A673 (cell line): Measurements from ENCODE around the gene GRIFIN. TPM values are rescaled to one million over a fixed set of nuclear protein-coding genes. Genes with fewer than 3 reads are reported as not detected.

ENCODE experiments used
- BruUV-seq: library from RNA; stranded (reverse); fragments of 400-500 nt; replicated peaks from 2 replicates; lab custom pipeline; 2021; lab: Mats Ljungman, UMichigan
- CTCF ChIA-PET: fragments of 300-600 bp; sonication (Branson Sonifier 250); formaldehyde crosslinking; loops from one replicate; lab custom pipeline; 2022; ENCODE audit warnings: antibody characterized with exemption; lab: Charles Lee
- POLR2A ChIA-PET: fragments of 300-600 bp; sonication (Branson Sonifier 250); formaldehyde crosslinking; loops from one replicate; lab custom pipeline; 2022; ENCODE audit warnings: antibody characterized with exemption; ENCODE audit not compliant: low non-redundant PET; lab: Charles Lee
- DNase-seq: peaks from one replicate; pipeline ENCODE4 v3.0.0-alpha.2; 2015; ENCODE audit warnings: low spot score
- H3K27ac ChIP-seq: fragments of 200-600 bp; sonication (generic); 2 replicates; pipeline ENCODE4 v1.5.1; 2016; ENCODE audit warnings: mixed run types, low read depth, mild to moderate bottlenecking, mixed read lengths, antibody characterized with exemption, low read length; ENCODE audit not compliant: poor library complexity, severe bottlenecking
- H3K27me3 ChIP-seq: fragments of 200-600 bp; sonication (generic); replicated peaks from 2 replicates; pipeline ENCODE4 v1.6.1; 2017; ENCODE audit warnings: mixed run types, low read depth, mild to moderate bottlenecking, mixed read lengths, antibody characterized with exemption, low read length; ENCODE audit not compliant: insufficient read depth, poor library complexity
- H3K36me3 ChIP-seq: fragments of 200-600 bp; sonication (generic); 2 replicates; pipeline ENCODE4 v1.6.1; 2016; ENCODE audit warnings: mixed run types, mild to moderate bottlenecking, mixed read lengths, antibody characterized with exemption, low read length; ENCODE audit not compliant: insufficient read depth, poor library complexity, severe bottlenecking
- H3K4me1 ChIP-seq: fragments of 200-600 bp; sonication (generic); 2 replicates; pipeline ENCODE4 v1.6.1; 2017; ENCODE audit warnings: mixed run types, mild to moderate bottlenecking, mixed read lengths, antibody characterized with exemption, low read length; ENCODE audit not compliant: insufficient read depth, poor library complexity, severe bottlenecking
- H3K4me3 ChIP-seq: fragments of 200-600 bp; sonication (generic); 2 replicates; pipeline ENCODE4 v1.5.1; 2016; ENCODE audit warnings: low read depth, mixed run types, mild to moderate bottlenecking, mixed read lengths, low read length; ENCODE audit not compliant: poor library complexity, severe bottlenecking
- H3K9me3 ChIP-seq: fragments of 200-600 bp; sonication (generic); 2 replicates; pipeline ENCODE4 v1.6.1; 2016; ENCODE audit warnings: mixed run types, low read depth, mild to moderate bottlenecking, mixed read lengths, antibody characterized with exemption, low read length; ENCODE audit not compliant: poor library complexity, severe bottlenecking
- EZH2 ChIP-seq: fragments of 200-600 bp; sonication (generic); IDR thresholded peaks from 2 replicates; pipeline ENCODE4 v1.6.1; 2017; ENCODE audit warnings: borderline replicate concordance, low read depth, mild to moderate bottlenecking, mixed read lengths, antibody characterized with exemption, low read length; ENCODE audit not compliant: poor library complexity, severe bottlenecking
- intact Hi-C: fragments of 100-400 bp; cut with micrococcal nuclease; formaldehyde crosslinking; loops from one replicate; pipeline ENCODE4 v1.10.0; 2022; ENCODE audit not compliant: unreplicated experiment
- total RNA-seq: library from RNA; stranded (reverse); gene quantifications from 2 replicates; pipeline ENCODE4 v1.2.3, GENCODE V29; 2021
- TF ChIP-seq, protein P1 (sequence below): fragments of 300-800, 200-600 bp; sonication (generic); conservative IDR thresholded peaks from 2 replicates; pipeline ENCODE4 v1.5.1; 2017; ENCODE audit warnings: low read depth, mild to moderate bottlenecking, antibody characterized with exemption, low read length, moderate library complexity, mixed read lengths

GRIFIN gene
- total RNA-seq, 1 experiment from 2014 or later: not detected

DNA sequence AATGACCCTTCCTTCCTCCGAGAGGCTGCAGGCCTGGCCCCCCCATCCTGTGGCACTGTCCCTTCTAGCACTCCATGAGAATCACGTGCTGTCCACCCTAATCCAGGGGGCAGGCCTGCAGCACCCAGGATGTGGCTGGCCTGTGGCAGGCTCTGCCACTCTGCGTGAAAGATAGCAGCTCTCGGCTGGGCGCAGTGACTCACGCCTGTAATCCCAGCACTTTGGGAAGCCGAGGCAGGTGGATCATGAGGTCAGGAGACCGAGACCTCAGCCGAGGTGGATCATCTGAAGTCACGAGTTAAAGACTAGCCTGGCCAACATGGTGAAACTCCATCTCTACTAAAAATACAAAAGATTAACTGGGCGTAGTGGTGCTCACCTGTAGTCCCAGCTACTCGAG, 24.5 kb upstream of the GRIFIN start:
- ChIA-PET POLR2A (no interaction called here), CTCF (no interaction called here)
- Histone ChIP-seq H3K4me3 (no peak overlapping the region), H3K27ac (no peak overlapping the region), H3K4me1 (peaks cover 18% of the 10 kb centered on the region), H3K9me3 (no peaks in the 10 kb centered on the region), H3K36me3 (no peaks in the 10 kb centered on the region), H3K27me3 (no peaks in the 10 kb centered on the region)
- intact Hi-C loops: no loop called here
- BruUV-seq: no TSS peak
- DNase-seq: no peak
- TF ChIP-seq, protein P1, sequence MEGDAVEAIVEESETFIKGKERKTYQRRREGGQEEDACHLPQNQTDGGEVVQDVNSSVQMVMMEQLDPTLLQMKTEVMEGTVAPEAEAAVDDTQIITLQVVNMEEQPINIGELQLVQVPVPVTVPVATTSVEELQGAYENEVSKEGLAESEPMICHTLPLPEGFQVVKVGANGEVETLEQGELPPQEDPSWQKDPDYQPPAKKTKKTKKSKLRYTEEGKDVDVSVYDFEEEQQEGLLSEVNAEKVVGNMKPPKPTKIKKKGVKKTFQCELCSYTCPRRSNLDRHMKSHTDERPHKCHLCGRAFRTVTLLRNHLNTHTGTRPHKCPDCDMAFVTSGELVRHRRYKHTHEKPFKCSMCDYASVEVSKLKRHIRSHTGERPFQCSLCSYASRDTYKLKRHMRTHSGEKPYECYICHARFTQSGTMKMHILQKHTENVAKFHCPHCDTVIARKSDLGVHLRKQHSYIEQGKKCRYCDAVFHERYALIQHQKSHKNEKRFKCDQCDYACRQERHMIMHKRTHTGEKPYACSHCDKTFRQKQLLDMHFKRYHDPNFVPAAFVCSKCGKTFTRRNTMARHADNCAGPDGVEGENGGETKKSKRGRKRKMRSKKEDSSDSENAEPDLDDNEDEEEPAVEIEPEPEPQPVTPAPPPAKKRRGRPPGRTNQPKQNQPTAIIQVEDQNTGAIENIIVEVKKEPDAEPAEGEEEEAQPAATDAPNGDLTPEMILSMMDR: no peak
- no peak for TF ChIP-seq EZH2

DNA sequence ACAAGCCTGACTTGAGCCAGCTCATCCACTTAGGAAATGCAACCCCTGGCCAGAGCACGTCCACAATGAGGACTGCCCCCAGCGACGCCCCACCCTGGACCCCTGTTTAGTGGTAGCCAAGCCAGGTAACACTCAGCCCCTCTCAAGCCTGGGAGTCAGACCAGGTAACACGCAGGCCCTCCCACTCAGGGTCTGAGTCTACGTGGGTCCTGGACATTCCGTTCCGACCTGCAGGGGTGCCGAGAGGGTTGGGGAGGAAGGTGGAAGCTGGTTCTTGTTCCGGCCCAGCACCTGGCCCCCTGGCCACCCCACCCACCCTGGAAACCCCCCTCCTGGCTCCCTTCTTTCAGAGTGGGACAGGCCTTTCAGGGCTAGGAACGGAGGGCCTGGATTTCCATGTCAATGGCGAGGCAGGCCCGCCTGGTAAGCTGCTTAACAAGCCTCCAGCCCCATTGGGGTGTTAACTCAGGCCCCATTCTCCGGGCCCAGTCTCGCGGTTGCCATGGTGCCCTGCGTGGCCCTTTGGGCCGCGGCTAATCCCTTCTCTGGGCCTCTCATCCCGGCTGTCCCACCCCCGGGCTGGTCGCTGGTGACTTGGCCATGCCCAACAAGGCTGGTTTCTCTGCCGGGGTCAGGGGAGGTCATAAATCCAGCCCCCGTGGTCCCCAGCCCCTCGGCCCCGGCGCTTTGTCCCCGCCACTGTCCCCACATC, 23.7 kb upstream of the GRIFIN start:
- DNase-seq: no peak
- H3K9me3 ChIP-seq: no peaks in the 10 kb centered on the region
- H3K27ac ChIP-seq: no peak overlapping the region
- peaks cover 24% of the 10 kb centered on the region for H3K4me1 ChIP-seq
- BruUV-seq: no TSS peak
- no peak overlapping the region for H3K4me3 ChIP-seq
- intact Hi-C loops: no loop called here
- H3K27me3 ChIP-seq: no peaks in the 10 kb centered on the region
- H3K36me3 ChIP-seq: no peaks in the 10 kb centered on the region
- POLR2A ChIA-PET: no interaction called here
- TF ChIP-seq EZH2: no peak
- TF ChIP-seq, protein P1: no peak
- CTCF ChIA-PET: no interaction called here

DNA sequence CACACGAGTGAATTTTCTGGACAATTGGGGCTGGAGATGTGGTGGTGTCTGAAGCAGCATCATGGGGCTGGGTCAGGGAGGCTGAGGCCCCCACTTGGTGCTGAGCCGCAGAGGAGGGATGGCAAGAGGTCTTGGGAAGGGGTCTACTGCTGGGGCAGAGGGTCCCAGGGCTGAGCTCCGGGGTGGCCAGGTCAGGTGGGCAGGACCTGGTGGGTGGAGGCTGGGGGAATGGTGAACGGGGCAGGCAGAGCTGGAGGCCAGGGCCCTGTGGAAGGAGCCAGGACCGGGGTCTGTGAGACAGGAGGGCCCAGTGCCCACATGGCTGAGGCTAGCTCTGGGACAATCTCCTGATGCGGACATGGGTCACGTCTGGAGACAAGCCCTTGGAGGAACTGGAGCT, 23.0 kb upstream of the GRIFIN start:
- TF ChIP-seq EZH2: no peak
- TF ChIP-seq, protein P1: no peak
- Histone ChIP-seq H3K9me3 (no peaks in the 10 kb centered on the region), H3K4me1 (peaks cover 27% of the 10 kb centered on the region), H3K4me3 (no peak overlapping the region), H3K27ac (no peak overlapping the region), H3K36me3 (no peaks in the 10 kb centered on the region), H3K27me3 (no peaks in the 10 kb centered on the region)
- no TSS peak for BruUV-seq
- ChIA-PET POLR2A (no interaction called here), CTCF (no interaction called here)
- DNase-seq: no peak
- intact Hi-C loops: no loop called here
